ENCODE measurements around the gene GJB3. TPM values are rescaled to one million over a fixed set of nuclear protein-coding genes. Genes with fewer than 3 reads are reported as not detected.

GJB3 gene
- total RNA-seq, 1 experiment from 2014 or later, result 0.52 TPM

GRCh38 chr1:34779962-34780361 is 1.1 kb upstream of the GJB3 start:
- POLR2A ChIA-PET, result no interaction called here
- Histone ChIP-seq H3K9me3 (no peaks in the 10 kb centered on the region), H3K4me1 (peaks cover 5% of the 10 kb centered on the region; the same call in 1 of the 2 replicates), H3K27me3 (replicated peaks; ENCODE audit: control insufficient read depth, insufficient read depth, low read length) (no peaks in the 10 kb centered on the region), H3K4me3 (ENCODE audit: low read depth, low read length) (no peak overlapping the region), H3K36me3 (ENCODE audit: control insufficient read depth, insufficient read depth, low read length) (no peaks in the 10 kb centered on the region)
- no peak for DNase-seq
- TF ChIP-seq CTCF (IDR thresholded peaks at IDR 0.05; ENCODE audit: insufficient read depth in 1 of 2, low read depth in 1 of 2, low read length in 1 of 2, severe bottlenecking in 1 of 2, unreplicated experiment in 1 of 2), result no peak
- no TSS peak for BruUV-seq (replicated peaks)
- H3K4me1 Mint-ChIP-seq (ENCODE audit: low read depth, unreplicated experiment), result no peaks in the 10 kb centered on the region
- no peak overlapping the region for H3K4me3 Mint-ChIP-seq (ENCODE audit: unreplicated experiment)
- no peak overlapping the region for H3K27ac Mint-ChIP-seq (ENCODE audit: unreplicated experiment)
- CTCF ChIA-PET, result no interaction called here
- H3K27me3 Mint-ChIP-seq (ENCODE audit: insufficient read depth, unreplicated experiment), result peaks cover 3% of the 10 kb centered on the region
- intact Hi-C loops (cut with micrococcal nuclease; ENCODE audit: unreplicated experiment), result no loop called here
- no peaks in the 10 kb centered on the region for H3K9me3 Mint-ChIP-seq (ENCODE audit: unreplicated experiment)
- H3K36me3 Mint-ChIP-seq (ENCODE audit: insufficient read depth, unreplicated experiment), result no peaks in the 10 kb centered on the region

- Histone ChIP-seq H3K9me3 (no peaks in the 10 kb centered on the region), H3K4me3 (ENCODE audit: low read depth, low read length) (no peak overlapping the region), H3K27me3 (replicated peaks; ENCODE audit: control insufficient read depth, insufficient read depth, low read length) (no peaks in the 10 kb centered on the region), H3K36me3 (ENCODE audit: control insufficient read depth, insufficient read depth, low read length) (no peaks in the 10 kb centered on the region), H3K4me1 (peaks cover 5% of the 10 kb centered on the region; the same call in 1 of the 2 replicates)
- no peaks in the 10 kb centered on the region for H3K9me3 Mint-ChIP-seq (ENCODE audit: unreplicated experiment)
- H3K4me1 Mint-ChIP-seq (ENCODE audit: low read depth, unreplicated experiment), result no peaks in the 10 kb centered on the region
- BruUV-seq (replicated peaks), result no TSS peak
- intact Hi-C loops (cut with micrococcal nuclease; ENCODE audit: unreplicated experiment), result no loop called here
- TF ChIP-seq CTCF (IDR thresholded peaks at IDR 0.05; ENCODE audit: insufficient read depth in 1 of 2, low read depth in 1 of 2, low read length in 1 of 2, severe bottlenecking in 1 of 2, unreplicated experiment in 1 of 2), result no peak
- no peaks in the 10 kb centered on the region for H3K36me3 Mint-ChIP-seq (ENCODE audit: insufficient read depth, unreplicated experiment)
- ChIA-PET POLR2A (no interaction called here), CTCF (no interaction called here)
- H3K27ac Mint-ChIP-seq (ENCODE audit: unreplicated experiment), result no peak overlapping the region
- peak overlapping the region; percentile 48 for H3K4me3 Mint-ChIP-seq (ENCODE audit: unreplicated experiment)
- no peak for DNase-seq
- peaks cover 3% of the 10 kb centered on the region for H3K27me3 Mint-ChIP-seq (ENCODE audit: insufficient read depth, unreplicated experiment)
Measured at GRCh38 chr1:34780528-34780927, 486 bp upstream of the GJB3 start.

GRCh38 chr1:34781844-34782391 is 904 bp downstream of the GJB3 start:
- intact Hi-C loops (cut with micrococcal nuclease; ENCODE audit: unreplicated experiment), result no loop called here
- Histone ChIP-seq H3K4me3 (ENCODE audit: low read depth, low read length) (peak overlapping the region; percentile 43), H3K27me3 (replicated peaks; ENCODE audit: control insufficient read depth, insufficient read depth, low read length) (no peaks in the 10 kb centered on the region), H3K36me3 (ENCODE audit: control insufficient read depth, insufficient read depth, low read length) (no peaks in the 10 kb centered on the region), H3K4me1 (peaks cover 5% of the 10 kb centered on the region; the same call in 1 of the 2 replicates), H3K9me3 (no peaks in the 10 kb centered on the region)
- H3K9me3 Mint-ChIP-seq (ENCODE audit: unreplicated experiment), result no peaks in the 10 kb centered on the region
- POLR2A ChIA-PET, result no interaction called here
- peaks cover 6% of the 10 kb centered on the region for H3K4me1 Mint-ChIP-seq (ENCODE audit: low read depth, unreplicated experiment)
- DNase-seq, result peak in 1 of 2 experiments; percentile 18
- no peak for TF ChIP-seq CTCF (IDR thresholded peaks at IDR 0.05; ENCODE audit: insufficient read depth in 1 of 2, low read depth in 1 of 2, low read length in 1 of 2, severe bottlenecking in 1 of 2, unreplicated experiment in 1 of 2)
- BruUV-seq (replicated peaks), result no TSS peak
- peaks cover 3% of the 10 kb centered on the region for H3K27me3 Mint-ChIP-seq (ENCODE audit: insufficient read depth, unreplicated experiment)
- H3K27ac Mint-ChIP-seq (ENCODE audit: unreplicated experiment), result no peak overlapping the region
- CTCF ChIA-PET, result interaction anchor here (0.7 to 1.1 kb wide), 2 partner anchors 39 to 928 kb away, joined by 3 to 8 read pairs; no protein-coding TSS in a partner anchor
- H3K36me3 Mint-ChIP-seq (ENCODE audit: insufficient read depth, unreplicated experiment), result no peaks in the 10 kb centered on the region
- peak overlapping the region; percentile 48 for H3K4me3 Mint-ChIP-seq (ENCODE audit: unreplicated experiment)
